ENCODE data around the gene AKAP8.

GRCh38 chr19:15393963-15394362, 14.4 kb upstream of the AKAP8 start:
- TF ChIP-seq CTCF (IDR thresholded peaks at IDR 0.05) (no peak), POLR2A (IDR thresholded peaks at IDR 0.05) (no peak)
